ENCODE measurements around the gene PIK3AP1. TPM values are rescaled to one million over a fixed set of nuclear protein-coding genes. Genes with fewer than 3 reads are reported as not detected.
"Not testable (repeated sequence)": the region's sequence is repeated elsewhere in the genome, so short reads cannot be mapped to it uniquely, and the experiment has no call there.

The PIK3AP1 gene
- total RNA-seq, 2 experiments from 2014 or later: 8.4 to 9.8 TPM

DNA sequence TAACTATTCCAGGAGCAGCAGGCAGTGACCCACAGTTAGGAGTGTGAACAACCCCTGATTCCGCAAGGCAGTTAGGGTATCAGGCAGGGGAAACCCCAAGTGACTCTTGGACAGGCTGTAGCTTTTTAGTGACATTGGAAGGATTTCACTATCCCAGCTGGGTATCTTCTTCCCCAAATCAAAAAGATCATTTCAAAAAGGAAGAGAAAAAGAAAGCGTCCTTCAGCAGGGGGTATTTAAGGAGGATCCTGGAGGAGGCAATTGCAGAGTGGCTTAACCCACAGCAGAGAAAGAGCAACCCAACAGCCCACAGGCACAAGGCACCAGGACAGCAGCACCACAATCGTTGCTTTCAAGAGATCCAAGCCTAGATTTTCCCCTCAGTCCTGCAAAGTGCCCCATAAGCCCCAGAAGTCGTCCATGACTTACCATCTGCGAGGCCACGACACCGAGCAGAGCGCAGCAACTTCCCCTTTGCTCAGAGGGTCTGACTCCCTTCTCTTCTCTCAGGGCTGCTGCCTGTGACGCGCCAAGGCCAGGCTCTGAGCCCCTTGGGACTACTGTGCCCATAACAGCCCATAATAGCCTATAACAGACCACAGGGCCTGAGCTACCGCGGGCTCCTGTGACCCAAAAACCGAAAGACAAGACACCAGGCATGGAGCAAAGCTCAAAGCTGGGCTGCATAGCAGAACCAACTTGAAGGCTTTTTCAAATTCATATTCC is 19.8 kb downstream of the PIK3AP1 start:
- CTCF ChIA-PET: no interaction called here

DNA sequence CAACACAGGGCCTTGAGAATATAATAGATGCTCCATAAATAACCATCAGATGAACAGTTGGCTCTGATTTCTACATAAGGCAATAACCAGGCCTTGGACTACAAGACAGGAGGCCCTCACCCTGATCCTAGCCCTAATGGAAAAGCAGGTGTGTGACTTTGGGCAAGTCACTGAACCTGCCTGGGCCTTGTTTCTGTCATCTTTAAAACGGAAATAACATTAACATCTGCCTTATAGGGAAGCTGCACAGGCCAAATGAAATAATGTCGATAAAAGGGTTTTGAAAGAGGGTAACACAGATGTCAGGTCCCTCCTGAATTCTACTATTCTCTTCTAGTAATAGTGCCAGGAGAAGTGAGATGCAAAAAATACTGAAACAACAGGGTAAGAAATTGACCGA is 20.7 kb downstream of the PIK3AP1 start:
- CTCF ChIA-PET: no interaction called here
- POLR2A ChIA-PET: no interaction called here

More for the DNA sequence above, 19.8 kb downstream of the PIK3AP1 start:
- POLR2A ChIA-PET: no interaction called here

DNA sequence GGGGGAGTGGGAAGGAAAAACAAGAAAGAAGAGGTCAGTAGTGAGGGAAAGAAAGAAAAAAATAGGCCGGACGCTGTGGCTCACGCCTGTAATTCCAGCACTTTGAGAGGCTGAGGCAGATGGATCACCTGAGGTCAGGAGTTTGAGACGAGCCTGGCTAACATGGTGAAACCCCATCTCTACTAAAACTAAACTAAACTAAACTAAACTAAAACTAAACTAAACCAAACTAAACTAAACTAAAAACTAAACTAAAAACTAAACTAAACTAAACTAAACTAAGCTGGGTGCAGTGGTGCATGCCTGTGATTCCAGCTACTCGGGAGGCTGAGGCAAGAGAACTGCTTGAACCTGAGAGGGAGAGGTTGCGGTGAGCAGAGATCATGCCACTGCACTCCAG is 22.0 kb downstream of the PIK3AP1 start:
- CTCF ChIA-PET: interaction anchor here (0.9 to 1.2 kb wide), 2 partner anchors 18 to 41 kb away, joined by 3 to 6 read pairs; no protein-coding TSS in a partner anchor
- POLR2A ChIA-PET: not testable (repeated sequence)

DNA sequence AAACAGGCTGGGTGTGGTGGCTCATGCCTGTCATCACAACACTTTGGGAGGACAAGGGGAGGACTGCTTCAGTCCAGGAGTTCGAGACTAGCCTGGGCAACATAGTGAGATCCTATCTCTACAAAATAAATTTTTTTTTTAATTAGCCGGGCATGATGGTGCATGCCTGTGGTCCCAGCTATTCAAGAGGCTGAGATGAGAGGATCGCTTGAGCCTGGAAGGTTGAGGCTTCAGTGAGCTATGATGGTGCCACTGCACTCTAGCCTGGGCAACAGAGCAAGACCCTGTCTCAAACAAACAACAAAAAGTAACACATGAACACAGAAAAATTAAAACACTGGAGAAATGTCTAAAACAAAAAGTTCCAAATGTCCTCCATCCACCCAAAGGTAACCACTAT is 22.9 kb downstream of the PIK3AP1 start:
- ChIA-PET POLR2A (interaction anchor here (0.6 kb wide), 1 partner anchor 66 kb away, joined by 6 read pairs; no protein-coding TSS in a partner anchor), CTCF (interaction anchor here (0.9 to 1.1 kb wide), 2 partner anchors 19 to 57 kb away, joined by 3 to 6 read pairs; no protein-coding TSS in a partner anchor)

DNA sequence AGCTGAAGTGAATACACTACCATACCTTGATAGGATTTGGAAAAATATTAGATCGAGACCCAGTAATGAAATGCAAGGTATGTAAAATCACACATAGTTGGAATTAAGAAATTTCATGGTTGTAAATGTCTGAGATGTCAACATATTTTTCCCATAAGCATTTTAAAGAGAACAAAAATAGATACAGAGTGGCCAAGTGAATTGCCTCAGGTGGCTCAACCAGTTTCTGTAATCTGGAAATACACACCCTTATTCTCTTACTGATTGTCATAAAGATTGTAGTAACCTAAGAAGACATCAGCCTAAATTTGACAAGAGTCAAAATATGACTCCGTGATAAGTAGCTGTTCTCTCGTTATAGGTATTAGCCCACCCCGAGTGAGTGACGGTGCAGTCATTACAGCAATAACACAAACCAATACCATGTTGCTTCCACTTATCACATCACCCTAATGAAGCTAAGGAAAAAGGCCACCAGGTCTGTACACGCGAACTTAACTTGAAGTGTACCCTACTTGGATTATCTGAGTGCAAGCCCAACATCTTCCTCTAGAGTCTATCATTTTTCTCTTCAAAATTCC is 23.4 kb downstream of the PIK3AP1 start:
- ChIA-PET POLR2A (no interaction called here), CTCF (interaction anchor here (1.1 kb wide), 1 partner anchor 56 kb away, joined by 3 read pairs; no protein-coding TSS in a partner anchor)

DNA sequence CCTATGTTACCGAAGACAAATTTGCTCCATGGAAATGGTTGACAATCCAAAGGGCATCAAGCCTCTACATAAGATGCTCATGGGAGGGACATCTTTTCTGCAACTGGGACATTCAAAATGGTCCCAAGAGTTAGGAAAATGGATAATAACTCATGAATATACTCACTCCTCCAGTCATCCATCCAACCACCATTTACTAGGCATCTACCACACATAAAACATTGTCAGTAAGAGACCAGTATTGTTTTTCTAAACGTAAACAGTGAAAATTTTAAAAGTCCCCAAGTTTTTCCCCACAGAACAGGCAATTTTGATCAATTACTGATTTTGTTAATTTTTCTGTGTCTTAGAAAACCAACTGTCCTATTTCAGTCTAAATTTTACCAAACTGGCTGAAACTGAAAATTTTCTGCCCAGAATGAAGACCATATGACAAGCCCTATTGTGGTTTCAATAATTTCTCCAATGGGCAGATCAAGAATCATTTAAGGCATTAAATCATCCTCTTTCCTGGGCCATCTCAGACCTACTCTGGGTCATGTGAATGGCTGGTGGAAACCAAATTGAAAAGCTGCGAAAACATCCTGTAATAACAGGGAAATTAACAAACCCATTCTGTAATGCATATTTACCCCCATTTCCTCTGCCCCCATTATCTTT is 24.2 kb downstream of the PIK3AP1 start:
- CTCF ChIA-PET: no interaction called here
- POLR2A ChIA-PET: no interaction called here

DNA sequence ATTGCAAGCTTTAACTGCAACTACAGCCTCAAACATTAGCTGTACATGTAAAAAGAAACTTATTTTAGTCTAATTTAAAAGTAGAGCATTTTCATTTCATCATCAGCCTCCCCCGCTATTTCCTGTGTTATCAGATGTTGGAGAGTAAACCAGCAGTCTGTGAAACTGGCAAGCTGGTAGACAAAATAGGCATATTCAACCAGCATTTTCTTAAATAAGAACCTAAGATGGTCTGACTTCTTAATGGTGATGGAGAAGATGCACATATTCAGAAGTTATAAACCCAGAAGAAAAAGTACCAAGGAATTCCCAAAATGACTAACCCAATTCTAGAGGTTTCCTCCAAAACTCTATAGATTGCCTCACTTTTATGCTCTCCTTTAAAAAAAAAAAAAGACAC is 24.9 kb downstream of the PIK3AP1 start:
- ChIA-PET POLR2A (no interaction called here), CTCF (no interaction called here)

DNA sequence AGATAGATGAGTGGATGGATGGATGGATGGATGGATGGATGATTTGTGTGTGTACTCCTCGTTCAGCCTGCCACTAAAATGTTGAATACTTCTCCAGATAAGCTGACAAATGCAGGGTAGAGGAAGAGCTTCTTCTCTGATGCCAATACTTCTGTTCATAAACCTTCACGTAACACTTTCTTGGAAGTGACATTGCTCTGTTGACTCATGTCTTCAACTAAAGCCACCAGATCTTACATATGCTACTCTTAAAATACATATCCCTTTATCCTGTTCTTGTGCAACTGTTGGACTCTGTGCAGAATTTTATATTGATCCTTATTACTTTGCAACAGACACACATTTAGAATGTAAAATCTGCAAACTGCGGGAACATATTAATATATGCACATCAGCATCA is 26.9 kb downstream of the PIK3AP1 start:
- CTCF ChIA-PET: no interaction called here
- POLR2A ChIA-PET: no interaction called here

DNA sequence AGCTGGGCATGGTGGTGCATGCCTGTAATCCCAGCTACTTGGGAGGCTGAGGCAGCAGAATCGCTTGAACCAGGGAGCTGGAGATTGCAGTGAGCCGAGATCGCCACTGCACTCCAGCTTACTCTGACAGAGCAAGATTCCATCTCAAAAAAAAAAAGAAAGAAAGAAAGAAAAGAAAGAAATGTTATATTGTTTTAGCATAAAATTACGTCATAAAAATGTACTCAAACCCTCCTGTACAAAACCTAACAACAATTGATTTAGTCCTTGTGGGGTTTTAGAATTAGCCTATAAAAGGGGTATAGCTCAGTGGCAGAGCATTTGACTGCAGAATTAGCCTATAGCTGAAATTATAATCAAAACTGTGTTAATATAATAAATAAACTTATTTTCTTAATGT is 27.9 kb downstream of the PIK3AP1 start:
- ChIA-PET POLR2A (no interaction called here), CTCF (interaction anchor here (0.6 to 0.9 kb wide), 2 partner anchors 25 to 273 kb away, joined by 3 to 4 read pairs; no protein-coding TSS in a partner anchor)

DNA sequence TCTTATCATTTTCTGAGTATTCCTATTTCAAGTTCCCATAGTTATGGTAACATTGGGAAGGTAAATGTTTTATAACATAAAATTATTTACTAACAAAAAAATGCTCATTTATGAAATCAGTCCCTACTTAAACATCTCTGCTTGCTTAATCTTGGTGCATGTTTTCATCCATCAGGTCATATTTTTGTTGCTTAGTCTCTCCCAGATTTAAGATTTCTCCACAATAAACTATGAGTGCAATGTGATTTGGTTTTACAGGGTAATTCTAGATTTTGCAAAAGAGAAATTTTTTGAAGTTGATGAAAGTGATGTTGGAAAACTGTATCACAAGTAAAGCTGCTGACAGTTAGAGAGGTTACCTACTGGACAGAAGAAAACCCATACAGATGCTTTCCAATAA is 28.6 kb downstream of the PIK3AP1 start:
- ChIA-PET POLR2A (no interaction called here), CTCF (interaction anchor here (0.9 kb wide), 1 partner anchor 25 kb away, joined by 3 read pairs; no protein-coding TSS in a partner anchor)

DNA sequence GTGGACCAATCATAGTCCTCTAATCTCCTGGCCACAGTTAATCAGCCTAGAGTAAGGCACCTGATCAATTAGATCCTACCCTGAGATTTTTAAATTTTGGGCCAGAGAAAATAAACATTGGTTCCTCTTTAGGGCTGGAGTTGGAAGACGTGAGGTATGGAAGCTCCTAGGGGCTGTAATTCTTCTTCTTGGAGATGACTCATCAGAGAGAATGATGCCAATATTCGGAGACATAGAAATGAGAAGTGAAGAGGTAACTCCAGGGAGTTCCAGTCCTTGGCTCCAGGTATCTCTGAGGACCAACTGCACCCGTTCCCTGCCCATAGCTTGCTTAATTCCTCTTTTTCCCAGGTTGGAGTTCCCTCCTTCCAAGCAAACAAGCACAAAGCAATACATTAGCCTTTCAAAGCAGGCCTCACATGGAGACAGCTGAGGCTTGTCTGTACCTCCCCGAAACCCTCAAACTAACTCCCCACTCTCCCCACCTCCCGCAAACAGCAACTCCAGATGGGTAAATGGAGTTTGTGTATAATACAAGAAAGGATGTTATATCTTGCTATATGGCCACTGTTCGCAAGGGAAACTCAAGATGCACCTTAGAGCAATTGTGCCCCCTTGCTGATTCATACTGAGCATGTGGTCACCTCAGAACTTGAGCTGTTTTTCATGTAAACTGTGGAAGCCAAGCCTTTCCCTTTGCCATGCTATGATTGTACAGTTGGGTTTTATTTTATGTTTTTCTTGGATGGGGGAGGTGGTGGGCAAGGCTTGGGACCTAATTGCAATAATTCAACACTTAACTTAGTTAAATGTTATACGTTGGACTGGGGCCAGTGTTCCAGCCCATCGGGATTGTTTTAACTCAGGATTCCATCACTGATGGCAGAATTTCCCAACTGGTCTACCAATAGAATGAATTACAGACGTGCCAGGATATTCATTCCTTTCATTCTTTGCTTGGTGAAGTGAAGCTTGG is 29.3 kb downstream of the PIK3AP1 start:
- ChIA-PET POLR2A (no interaction called here), CTCF (interaction anchor here (0.6 to 1.0 kb wide), 3 partner anchors 26 to 527 kb away, joined by 3 to 7 read pairs (median 6); no protein-coding TSS in a partner anchor)

DNA sequence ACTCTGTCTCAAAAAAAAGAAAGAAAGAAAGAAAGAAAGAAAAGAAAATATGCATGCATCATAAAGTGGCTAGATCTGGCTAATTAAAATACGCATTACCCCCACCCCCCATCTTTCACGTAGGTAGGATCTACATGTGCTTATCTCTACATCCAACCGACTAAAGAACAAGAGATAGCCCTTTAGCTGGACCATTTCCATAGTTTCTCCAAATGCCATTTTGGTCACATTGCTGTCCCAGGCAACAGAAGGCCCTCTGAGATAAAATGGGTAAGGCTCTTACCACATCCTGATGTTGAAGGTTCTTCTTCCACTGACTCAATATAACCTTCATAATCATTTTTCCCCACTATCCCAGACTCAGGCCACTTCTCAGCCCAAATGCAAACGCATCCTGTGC is 31.5 kb downstream of the PIK3AP1 start:
- ChIA-PET CTCF (no interaction called here), POLR2A (interaction anchor here (0.7 kb wide), 1 partner anchor 903 kb away, joined by 3 read pairs; no protein-coding TSS in a partner anchor)

DNA sequence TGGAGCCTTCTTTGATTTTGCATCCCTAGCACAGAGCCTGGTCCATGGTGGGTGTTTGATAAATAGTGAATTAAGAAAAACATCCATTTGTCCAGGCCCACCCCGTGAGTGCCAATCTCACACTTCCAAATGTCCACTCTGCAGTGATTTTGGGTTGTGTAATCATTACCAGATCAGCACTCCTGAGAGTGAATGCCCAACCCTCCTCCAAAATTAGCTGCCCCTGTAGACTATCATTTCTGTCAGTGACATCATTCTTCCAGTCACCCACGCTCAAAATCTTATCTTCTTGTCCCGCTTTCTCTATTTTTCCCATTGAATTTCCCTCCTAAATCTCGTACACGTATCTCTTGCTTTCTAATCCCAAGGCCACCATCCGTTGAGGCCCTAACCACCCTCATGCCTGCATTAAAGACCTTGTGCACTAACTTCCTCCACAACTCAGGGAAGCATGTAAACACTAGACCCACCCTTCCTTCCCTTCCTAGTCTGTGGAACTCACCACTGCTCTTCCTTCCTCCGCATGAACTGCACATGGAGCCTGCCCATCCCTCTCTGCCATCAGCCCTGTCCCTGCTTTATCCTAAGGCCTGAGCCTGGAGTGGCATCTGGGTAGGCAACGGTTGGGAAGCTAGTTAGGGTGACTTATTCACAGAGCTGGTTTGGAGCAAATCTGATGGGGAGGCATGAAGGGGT is 32.8 kb downstream of the PIK3AP1 start:
- POLR2A ChIA-PET: interaction anchor here (0.7 kb wide), 2 partner anchors 89 to 190 kb away, joined by 3 to 5 read pairs; no protein-coding TSS in a partner anchor
- CTCF ChIA-PET: no interaction called here

DNA sequence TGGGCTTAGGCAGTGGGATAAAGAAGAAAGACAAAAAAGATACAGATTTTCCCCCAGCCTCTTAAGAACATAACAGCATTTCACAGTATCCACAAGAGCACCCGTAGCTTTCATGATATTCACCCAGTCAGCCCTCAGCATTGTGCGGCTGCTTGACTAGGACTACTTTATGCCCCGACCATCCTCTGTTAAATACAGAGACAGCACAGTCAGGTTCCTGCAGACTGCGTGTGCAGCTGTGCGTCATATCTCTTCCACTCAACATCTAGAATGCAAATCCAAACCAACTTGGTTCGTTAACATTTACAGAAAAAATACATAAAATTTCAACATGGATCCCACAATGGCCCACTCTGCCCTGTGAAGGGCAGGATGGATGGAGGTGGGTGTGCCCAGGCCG is 33.8 kb downstream of the PIK3AP1 start:
- ChIA-PET POLR2A (interaction anchor here (0.7 kb wide), 2 partner anchors 88 to 190 kb away, joined by 3 to 5 read pairs; no protein-coding TSS in a partner anchor), CTCF (no interaction called here)

DNA sequence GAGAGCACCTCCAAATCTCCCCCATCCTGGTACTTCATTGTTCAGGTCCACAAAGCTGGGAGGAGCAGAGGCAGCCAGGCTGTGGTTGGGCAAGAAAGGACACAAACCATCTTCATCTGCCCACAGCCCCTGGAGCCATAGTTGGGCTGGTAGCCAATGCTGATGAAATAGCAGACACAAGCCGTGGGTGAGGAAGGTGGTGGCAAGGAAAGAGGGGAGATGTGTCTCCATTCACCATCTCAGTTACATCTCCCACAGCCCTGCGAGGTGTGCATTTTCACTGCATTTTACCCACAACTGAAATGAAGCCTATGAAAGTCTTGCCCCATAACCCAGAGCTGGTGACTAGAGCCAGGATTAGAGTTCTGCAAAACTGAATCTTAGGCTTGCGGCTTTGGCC is 35.0 kb downstream of the PIK3AP1 start:
- ChIA-PET CTCF (no interaction called here), POLR2A (no interaction called here)

DNA sequence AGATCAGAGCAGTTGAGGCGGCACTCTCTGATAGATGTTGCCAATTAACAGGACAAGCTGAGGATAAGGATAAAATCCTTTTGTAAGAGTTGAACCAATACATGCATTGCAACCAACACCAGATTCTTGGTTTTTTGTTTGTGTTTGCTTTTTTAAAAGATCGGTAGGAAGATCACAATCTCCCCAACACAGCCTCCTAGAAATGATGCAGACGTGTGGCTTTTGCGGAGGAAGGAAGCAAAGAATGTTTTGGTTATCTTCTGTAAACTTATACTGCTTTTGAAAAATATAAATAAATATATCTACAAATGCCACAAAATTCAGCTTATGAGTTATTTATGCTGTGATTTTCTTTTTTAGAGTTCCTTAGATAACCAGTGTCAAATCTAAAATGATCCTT is 35.5 kb downstream of the PIK3AP1 start:
- ChIA-PET CTCF (no interaction called here), POLR2A (no interaction called here)

DNA sequence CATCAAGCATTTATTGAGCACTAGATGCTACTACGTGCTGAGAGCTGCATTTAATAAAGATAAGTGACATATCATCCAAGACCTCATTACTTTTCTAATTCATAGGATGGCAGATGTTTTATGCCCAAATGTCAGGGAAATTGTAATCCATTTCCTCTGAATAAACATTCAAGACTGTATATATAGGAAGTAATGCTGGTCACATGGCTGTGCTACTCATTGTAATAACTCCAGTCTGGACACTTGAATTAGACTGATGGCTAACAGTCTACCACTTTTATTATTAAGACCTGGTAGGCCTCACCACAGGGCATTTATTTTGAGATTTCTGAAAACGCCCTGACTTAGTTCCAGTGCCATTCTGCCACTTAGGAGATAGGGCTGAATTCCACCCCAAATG is 36.6 kb downstream of the PIK3AP1 start:
- ChIA-PET CTCF (no interaction called here), POLR2A (no interaction called here)

DNA sequence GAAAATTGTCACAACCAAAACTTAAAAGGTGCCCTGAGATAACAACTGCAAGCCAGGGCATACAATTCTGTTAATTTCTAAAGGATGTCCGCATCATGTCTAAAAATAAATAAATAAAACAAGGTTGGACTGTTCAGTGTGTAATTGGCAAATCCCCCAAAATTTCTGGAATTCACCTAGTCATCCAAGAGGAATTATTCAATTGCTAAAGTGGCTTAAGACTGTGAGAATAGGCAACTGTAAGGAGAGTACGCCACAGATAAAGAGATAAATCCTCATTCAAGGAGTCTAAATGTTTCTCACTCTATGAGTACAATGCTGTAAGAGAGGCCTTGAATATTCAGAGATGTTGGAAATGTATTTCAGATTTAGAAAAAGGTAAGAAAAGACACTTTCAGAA is 37.2 kb downstream of the PIK3AP1 start:
- ChIA-PET CTCF (interaction anchor here (0.6 kb wide), 1 partner anchor 47 kb away, joined by 4 read pairs; no protein-coding TSS in a partner anchor), POLR2A (no interaction called here)

DNA sequence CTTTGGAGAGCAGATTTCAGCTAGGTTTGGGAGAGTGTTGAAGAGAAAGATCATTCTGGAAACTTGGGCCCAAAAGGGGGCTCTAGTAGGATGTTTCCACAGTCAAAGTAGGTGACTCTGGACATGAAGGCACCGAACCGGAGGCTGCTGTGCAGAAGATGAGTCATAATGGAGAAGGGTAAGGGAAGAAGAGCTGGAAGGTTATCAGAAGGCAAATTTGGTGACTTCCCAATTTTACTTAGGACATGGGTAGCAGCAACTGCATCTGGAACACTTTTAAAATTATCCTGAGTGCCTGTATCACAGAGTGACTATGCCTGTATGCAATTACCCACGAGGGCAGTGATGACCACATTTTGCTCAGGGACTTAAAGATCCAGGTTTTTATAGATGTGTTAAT is 38.8 kb downstream of the PIK3AP1 start:
- ChIA-PET POLR2A (no interaction called here), CTCF (no interaction called here)
